ENCODE measurements around the gene STMND1.

- TF ChIP-seq, protein P1, sequence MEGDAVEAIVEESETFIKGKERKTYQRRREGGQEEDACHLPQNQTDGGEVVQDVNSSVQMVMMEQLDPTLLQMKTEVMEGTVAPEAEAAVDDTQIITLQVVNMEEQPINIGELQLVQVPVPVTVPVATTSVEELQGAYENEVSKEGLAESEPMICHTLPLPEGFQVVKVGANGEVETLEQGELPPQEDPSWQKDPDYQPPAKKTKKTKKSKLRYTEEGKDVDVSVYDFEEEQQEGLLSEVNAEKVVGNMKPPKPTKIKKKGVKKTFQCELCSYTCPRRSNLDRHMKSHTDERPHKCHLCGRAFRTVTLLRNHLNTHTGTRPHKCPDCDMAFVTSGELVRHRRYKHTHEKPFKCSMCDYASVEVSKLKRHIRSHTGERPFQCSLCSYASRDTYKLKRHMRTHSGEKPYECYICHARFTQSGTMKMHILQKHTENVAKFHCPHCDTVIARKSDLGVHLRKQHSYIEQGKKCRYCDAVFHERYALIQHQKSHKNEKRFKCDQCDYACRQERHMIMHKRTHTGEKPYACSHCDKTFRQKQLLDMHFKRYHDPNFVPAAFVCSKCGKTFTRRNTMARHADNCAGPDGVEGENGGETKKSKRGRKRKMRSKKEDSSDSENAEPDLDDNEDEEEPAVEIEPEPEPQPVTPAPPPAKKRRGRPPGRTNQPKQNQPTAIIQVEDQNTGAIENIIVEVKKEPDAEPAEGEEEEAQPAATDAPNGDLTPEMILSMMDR (conservative IDR thresholded peaks at IDR 0.05; ENCODE audit: low read depth, low read length) = peak; percentile 22; the same call in 1 of the 2 replicates
- no peak for TF ChIP-seq POLR2A (IDR thresholded peaks at IDR 0.05; ENCODE audit: low read depth, low read length)
- TF ChIP-seq, protein P2, sequence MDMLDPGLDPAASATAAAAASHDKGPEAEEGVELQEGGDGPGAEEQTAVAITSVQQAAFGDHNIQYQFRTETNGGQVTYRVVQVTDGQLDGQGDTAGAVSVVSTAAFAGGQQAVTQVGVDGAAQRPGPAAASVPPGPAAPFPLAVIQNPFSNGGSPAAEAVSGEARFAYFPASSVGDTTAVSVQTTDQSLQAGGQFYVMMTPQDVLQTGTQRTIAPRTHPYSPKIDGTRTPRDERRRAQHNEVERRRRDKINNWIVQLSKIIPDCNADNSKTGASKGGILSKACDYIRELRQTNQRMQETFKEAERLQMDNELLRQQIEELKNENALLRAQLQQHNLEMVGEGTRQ (IDR thresholded peaks at IDR 0.05; ENCODE audit: low read depth, low read length) = no peak
Measured at GRCh38 chr6:17103715-17104114, 1.9 kb downstream of the STMND1 start.

Data from IMR-90 (cell line).